ENCODE data around the gene PAK2.
"Not testable (repeated sequence)": the region's sequence is repeated elsewhere in the genome, so short reads cannot be mapped to it uniquely, and the experiment has no call there.

The PAK2 gene

GRCh38 chr3:196737655-196738054 is 2.0 kb upstream of the PAK2 start:
- no peak for FAIRE-seq

- no peak for FAIRE-seq
These were observed 1.0 kb downstream of the PAK2 start for GRCh38 chr3:196740481-196741248.

- FAIRE-seq: no peak
These were observed 1.7 kb downstream of the PAK2 start for GRCh38 chr3:196741249-196741889.

- not testable (repeated sequence) for FAIRE-seq
These were observed 3.9 kb downstream of the PAK2 start for GRCh38 chr3:196743569-196743968.

- FAIRE-seq: no peak
These were observed 9.5 kb downstream of the PAK2 start for GRCh38 chr3:196749125-196749524.

GRCh38 chr3:196753201-196753600 is 13.5 kb downstream of the PAK2 start:
- FAIRE-seq: no peak

GRCh38 chr3:196754091-196754981 is 14.7 kb downstream of the PAK2 start:
- FAIRE-seq: no peak

- no peak for FAIRE-seq
These were observed 17.1 kb downstream of the PAK2 start for GRCh38 chr3:196756732-196757131.

- FAIRE-seq: no peak
These were observed 18.5 kb downstream of the PAK2 start for GRCh38 chr3:196757876-196758739.

GRCh38 chr3:196763179-196763578 is 23.5 kb downstream of the PAK2 start:
- FAIRE-seq: no peak

- FAIRE-seq: no peak
These were observed 25.8 kb downstream of the PAK2 start for GRCh38 chr3:196765454-196765853.

- no peak for FAIRE-seq
These were observed 31.4 kb downstream of the PAK2 start for GRCh38 chr3:196771067-196771466.

GRCh38 chr3:196772102-196772501 is 32.4 kb downstream of the PAK2 start:
- FAIRE-seq: no peak

- no peak for FAIRE-seq
These were observed 33.2 kb downstream of the PAK2 start for GRCh38 chr3:196772897-196773296.

GRCh38 chr3:196774191-196774820 is 34.6 kb downstream of the PAK2 start:
- FAIRE-seq: no peak

GRCh38 chr3:196774848-196775422 is 35.3 kb downstream of the PAK2 start:
- FAIRE-seq: no peak

GRCh38 chr3:196775938-196776337 is 36.3 kb downstream of the PAK2 start:
- no peak for FAIRE-seq

GRCh38 chr3:196777836-196778235 is 38.2 kb downstream of the PAK2 start:
- no peak for FAIRE-seq

- no peak for FAIRE-seq
These were observed 39.1 kb downstream of the PAK2 start for GRCh38 chr3:196778755-196779154.

- FAIRE-seq: no peak
These were observed 42.9 kb downstream of the PAK2 start for GRCh38 chr3:196782511-196782910.

GRCh38 chr3:196788528-196788927 is 48.9 kb downstream of the PAK2 start:
- FAIRE-seq: no peak
